ENCODE data around the gene GNG8.
A peak's percentile ranks its signal among the peaks of the same experiment; 100 is the strongest.

GNG8 gene

DNA sequence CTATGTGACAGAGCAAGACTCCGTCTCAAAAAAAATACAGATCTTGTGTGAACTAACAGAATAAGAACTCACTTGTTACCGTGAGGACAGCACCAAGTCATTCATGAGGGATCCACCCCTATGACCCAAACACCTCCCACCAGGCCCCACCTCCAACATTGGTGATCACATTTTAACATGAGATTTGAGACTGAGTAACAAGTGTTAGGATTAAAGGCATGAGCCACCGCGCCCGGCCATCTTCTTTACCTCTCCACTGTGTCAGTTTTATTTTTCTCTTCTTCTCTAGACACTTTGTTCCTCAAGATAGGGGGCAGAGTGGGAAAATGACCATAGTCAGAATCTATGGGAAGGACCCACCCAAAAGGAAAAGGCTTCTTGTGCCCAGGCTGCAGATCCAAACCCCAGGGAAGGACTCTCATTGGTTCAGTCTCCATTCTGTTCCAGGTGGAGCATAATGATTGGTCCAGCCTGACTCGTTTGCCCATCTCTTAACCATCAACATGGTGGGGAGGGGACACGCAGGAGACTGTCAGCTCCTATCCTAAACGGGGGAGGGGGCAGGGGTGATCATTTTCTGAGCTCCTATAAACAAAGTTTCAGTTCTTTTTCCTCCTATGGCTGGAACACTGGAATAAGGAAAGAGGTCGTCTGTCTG, 36.2 kb downstream of the GNG8 start:
- H3K4me1 ChIP-seq (ENCODE audit: control insufficient read depth, insufficient read depth, low read length), result peaks cover 10% of the 10 kb centered on the region
- H3K36me3 ChIP-seq (ENCODE audit: control insufficient read depth, insufficient read depth, low read length), result no peaks in the 10 kb centered on the region
- peak overlapping the region; percentile 79 for H3K4me3 ChIP-seq (ENCODE audit: low read depth, low read length)
- peak overlapping the region; percentile 98 for H3K27ac ChIP-seq (ENCODE audit: low read depth, low read length)
- no peaks in the 10 kb centered on the region for H3K9me3 ChIP-seq (ENCODE audit: control insufficient read depth, insufficient read depth, low read length)
- H3K27me3 ChIP-seq (ENCODE audit: control insufficient read depth, insufficient read depth, low read length), result no peaks in the 10 kb centered on the region
- H3K9ac ChIP-seq (ENCODE audit: low read depth, low read length), result no peak overlapping the region

DNA sequence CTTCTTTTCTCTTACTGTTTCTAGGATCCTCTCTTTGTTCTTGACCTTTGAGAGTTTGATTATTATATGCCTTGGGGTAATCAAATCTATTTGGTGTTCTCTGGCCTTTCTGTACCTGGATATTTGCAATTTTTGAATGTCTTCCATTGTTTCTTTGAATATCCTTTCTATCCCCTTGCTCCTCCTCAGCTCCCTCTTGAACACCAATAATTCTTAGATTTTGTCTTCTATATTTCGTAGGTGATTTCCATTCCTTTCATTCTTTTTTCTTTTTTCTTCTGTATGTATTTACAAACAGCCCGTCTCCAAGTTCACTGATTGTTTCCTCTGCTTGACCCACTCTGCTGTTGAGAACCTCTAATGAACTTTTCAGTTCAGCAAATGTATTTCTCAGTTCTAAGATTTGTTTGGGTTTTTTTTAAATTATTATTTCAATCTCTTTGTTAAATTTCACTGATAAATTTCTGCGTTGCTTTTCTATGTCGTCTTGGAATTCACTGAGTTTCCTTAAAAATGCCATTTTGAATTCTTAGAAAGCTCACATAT, 37.6 kb downstream of the GNG8 start:
- Histone ChIP-seq H3K4me3 (ENCODE audit: low read depth, low read length) (no peak overlapping the region), H3K27ac (ENCODE audit: low read depth, low read length) (no peak overlapping the region), H3K36me3 (ENCODE audit: control insufficient read depth, insufficient read depth, low read length) (no peaks in the 10 kb centered on the region)

DNA sequence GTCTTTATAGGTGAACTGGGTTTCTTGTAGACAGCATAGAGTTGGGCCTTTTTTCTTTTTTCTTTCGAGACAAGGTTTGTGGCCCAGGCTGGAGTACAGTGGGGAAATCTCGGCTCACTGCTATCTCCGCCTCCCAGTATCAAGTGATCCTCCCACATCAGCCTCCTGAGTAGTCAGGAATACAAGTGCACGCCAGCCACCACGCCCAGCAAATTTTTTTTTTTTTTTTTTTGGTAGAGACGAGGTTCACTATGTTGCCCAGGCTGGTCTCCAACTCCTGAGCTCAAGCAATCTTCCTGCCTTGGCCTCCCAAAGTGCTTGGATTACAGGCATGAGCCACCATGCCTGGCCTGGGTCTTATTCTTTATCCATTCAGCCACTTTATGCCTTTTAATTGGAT, 40.0 kb downstream of the GNG8 start:
- no peak overlapping the region for H3K9ac ChIP-seq (ENCODE audit: low read depth, low read length)
- no peaks in the 10 kb centered on the region for H3K27me3 ChIP-seq (ENCODE audit: control insufficient read depth, insufficient read depth, low read length)
- no peaks in the 10 kb centered on the region for H3K36me3 ChIP-seq (ENCODE audit: control insufficient read depth, insufficient read depth, low read length)
- H3K4me1 ChIP-seq (ENCODE audit: control insufficient read depth, insufficient read depth, low read length), result no peaks in the 10 kb centered on the region
- no peak overlapping the region for H3K4me3 ChIP-seq (ENCODE audit: low read depth, low read length)
- no peak overlapping the region for H3K27ac ChIP-seq (ENCODE audit: low read depth, low read length)
- no peaks in the 10 kb centered on the region for H3K9me3 ChIP-seq (ENCODE audit: control insufficient read depth, insufficient read depth, low read length)

More for the DNA sequence above, 37.6 kb downstream of the GNG8 start:
- Histone ChIP-seq H3K27me3 (ENCODE audit: control insufficient read depth, insufficient read depth, low read length) (no peaks in the 10 kb centered on the region), H3K9me3 (ENCODE audit: control insufficient read depth, insufficient read depth, low read length) (no peaks in the 10 kb centered on the region), H3K4me1 (ENCODE audit: control insufficient read depth, insufficient read depth, low read length) (peaks cover 6% of the 10 kb centered on the region), H3K9ac (ENCODE audit: low read depth, low read length) (no peak overlapping the region)

DNA sequence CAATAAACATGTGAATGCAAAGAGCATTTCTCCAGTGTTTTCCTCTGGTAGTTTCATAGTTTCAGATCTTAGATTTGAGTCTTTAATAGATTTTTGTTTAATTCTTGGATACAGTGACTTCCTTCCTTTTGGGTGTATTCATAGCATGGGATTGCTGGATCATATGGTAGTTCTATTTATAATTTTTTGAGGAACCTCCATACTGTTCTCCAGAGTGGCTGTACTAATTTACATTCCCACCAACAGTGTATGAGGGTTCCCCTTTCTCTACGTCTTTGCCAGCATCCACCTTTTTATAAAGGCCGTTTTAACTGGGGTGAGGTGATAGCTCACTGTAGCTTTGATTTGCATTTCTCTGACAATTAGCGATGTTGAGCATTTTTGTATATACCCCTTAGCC, 44.1 kb downstream of the GNG8 start:
- Histone ChIP-seq H3K4me1 (ENCODE audit: control insufficient read depth, insufficient read depth, low read length) (no peaks in the 10 kb centered on the region), H3K9ac (ENCODE audit: low read depth, low read length) (no peak overlapping the region), H3K9me3 (ENCODE audit: control insufficient read depth, insufficient read depth, low read length) (no peaks in the 10 kb centered on the region), H3K27ac (ENCODE audit: low read depth, low read length) (no peak overlapping the region), H3K4me3 (ENCODE audit: low read depth, low read length) (no peak overlapping the region), H3K27me3 (ENCODE audit: control insufficient read depth, insufficient read depth, low read length) (no peaks in the 10 kb centered on the region), H3K36me3 (ENCODE audit: control insufficient read depth, insufficient read depth, low read length) (no peaks in the 10 kb centered on the region)

DNA sequence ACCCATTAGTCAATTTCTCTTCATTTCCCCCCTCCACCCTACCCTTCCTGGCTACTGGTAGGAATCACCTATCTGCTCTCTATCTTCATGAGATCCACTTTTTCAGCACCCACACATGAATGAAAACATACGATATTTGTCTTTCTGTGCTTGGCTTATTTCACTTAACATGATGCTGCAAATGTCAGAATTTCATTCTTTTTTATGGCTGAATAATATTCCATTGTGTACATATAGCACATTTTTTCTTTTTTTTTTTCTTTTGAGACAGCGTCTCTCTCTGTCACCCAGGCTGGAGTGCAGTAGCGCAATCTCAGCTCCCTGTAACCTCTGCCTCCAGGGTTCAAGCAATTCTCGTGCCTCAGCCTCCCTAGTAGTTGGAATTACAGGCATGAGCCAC, 44.7 kb downstream of the GNG8 start:
- no peak overlapping the region for H3K4me3 ChIP-seq (ENCODE audit: low read depth, low read length)
- H3K27ac ChIP-seq (ENCODE audit: low read depth, low read length), result no peak overlapping the region
- H3K9me3 ChIP-seq (ENCODE audit: control insufficient read depth, insufficient read depth, low read length), result no peaks in the 10 kb centered on the region
- no peaks in the 10 kb centered on the region for H3K27me3 ChIP-seq (ENCODE audit: control insufficient read depth, insufficient read depth, low read length)
- H3K36me3 ChIP-seq (ENCODE audit: control insufficient read depth, insufficient read depth, low read length), result no peaks in the 10 kb centered on the region
- H3K9ac ChIP-seq (ENCODE audit: low read depth, low read length), result no peak overlapping the region
- no peaks in the 10 kb centered on the region for H3K4me1 ChIP-seq (ENCODE audit: control insufficient read depth, insufficient read depth, low read length)

DNA sequence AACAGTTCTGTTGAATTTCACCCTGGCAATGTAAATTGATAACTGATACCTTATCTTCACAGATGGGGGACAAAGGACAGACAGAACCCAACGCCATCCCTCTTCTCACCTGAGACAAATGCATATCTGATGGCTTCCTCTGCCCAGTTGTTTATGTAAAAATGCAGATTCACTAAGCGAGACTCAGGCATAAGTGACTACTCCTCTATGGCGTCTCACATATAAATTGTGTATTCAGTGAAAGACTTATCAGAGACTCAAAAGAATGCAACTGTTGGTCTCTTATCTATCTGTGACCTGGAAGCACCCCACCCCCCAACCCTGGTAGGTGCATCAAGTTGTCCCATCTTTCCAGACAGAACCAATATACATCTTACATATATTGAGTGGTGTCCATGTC, 48.1 kb downstream of the GNG8 start:
- no peaks in the 10 kb centered on the region for H3K4me1 ChIP-seq (ENCODE audit: control insufficient read depth, insufficient read depth, low read length)
- no peaks in the 10 kb centered on the region for H3K36me3 ChIP-seq (ENCODE audit: control insufficient read depth, insufficient read depth, low read length)
- H3K4me3 ChIP-seq (ENCODE audit: low read depth, low read length), result no peak overlapping the region
- no peak overlapping the region for H3K27ac ChIP-seq (ENCODE audit: low read depth, low read length)
- no peaks in the 10 kb centered on the region for H3K9me3 ChIP-seq (ENCODE audit: control insufficient read depth, insufficient read depth, low read length)
- H3K9ac ChIP-seq (ENCODE audit: low read depth, low read length), result no peak overlapping the region
- H3K27me3 ChIP-seq (ENCODE audit: control insufficient read depth, insufficient read depth, low read length), result no peaks in the 10 kb centered on the region

DNA sequence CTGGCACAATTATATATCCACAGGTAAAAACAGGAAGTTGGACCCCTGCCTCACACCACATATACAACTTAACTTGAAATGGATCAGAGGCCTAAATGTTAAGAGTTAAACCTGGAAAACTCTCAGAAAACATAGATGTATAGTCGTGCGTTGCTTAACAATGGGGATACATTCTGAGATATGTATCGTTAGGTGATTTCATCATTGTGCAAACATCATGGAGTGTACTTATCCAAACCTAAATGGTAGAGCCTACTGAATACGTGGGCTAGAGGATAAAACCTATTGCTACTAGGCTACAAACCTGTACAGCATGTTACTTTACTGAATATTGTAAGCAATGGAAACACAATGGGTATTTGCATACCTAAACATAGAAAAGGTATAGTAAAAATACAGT, 49.7 kb downstream of the GNG8 start:
- no peaks in the 10 kb centered on the region for H3K4me1 ChIP-seq (ENCODE audit: control insufficient read depth, insufficient read depth, low read length)
- H3K9ac ChIP-seq (ENCODE audit: low read depth, low read length), result no peak overlapping the region
- H3K27ac ChIP-seq (ENCODE audit: low read depth, low read length), result no peak overlapping the region
- H3K27me3 ChIP-seq (ENCODE audit: control insufficient read depth, insufficient read depth, low read length), result no peaks in the 10 kb centered on the region
- H3K9me3 ChIP-seq (ENCODE audit: control insufficient read depth, insufficient read depth, low read length), result no peaks in the 10 kb centered on the region
- no peaks in the 10 kb centered on the region for H3K36me3 ChIP-seq (ENCODE audit: control insufficient read depth, insufficient read depth, low read length)
- H3K4me3 ChIP-seq (ENCODE audit: low read depth, low read length), result no peak overlapping the region

DNA sequence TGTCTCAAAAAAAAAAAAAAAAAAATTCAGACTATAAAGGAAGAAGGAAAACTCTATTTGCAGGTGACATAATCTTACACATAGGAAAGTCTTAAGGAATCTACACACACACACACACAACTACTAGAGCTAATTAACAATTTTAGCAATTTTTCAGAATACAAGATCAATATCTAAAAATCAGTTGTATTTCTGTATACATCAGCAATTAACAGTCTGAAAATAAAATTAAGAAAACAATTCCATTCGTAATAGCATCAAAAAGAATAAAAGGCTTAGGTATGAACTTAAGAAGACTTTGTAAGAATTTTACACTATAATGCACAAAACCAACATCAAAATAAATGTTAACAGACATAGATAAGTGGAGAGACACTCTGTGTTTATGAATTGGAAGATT, 50.5 kb downstream of the GNG8 start:
- H3K9me3 ChIP-seq (ENCODE audit: control insufficient read depth, insufficient read depth, low read length), result no peaks in the 10 kb centered on the region
- no peak overlapping the region for H3K9ac ChIP-seq (ENCODE audit: low read depth, low read length)
- H3K27me3 ChIP-seq (ENCODE audit: control insufficient read depth, insufficient read depth, low read length), result no peaks in the 10 kb centered on the region
- no peak overlapping the region for H3K27ac ChIP-seq (ENCODE audit: low read depth, low read length)
- no peak overlapping the region for H3K4me3 ChIP-seq (ENCODE audit: low read depth, low read length)
- H3K36me3 ChIP-seq (ENCODE audit: control insufficient read depth, insufficient read depth, low read length), result no peaks in the 10 kb centered on the region
- no peaks in the 10 kb centered on the region for H3K4me1 ChIP-seq (ENCODE audit: control insufficient read depth, insufficient read depth, low read length)
